Measurements from ENCODE around the gene GPBP1L1. TPM values are rescaled to one million over a fixed set of nuclear protein-coding genes. Genes with fewer than 3 reads are reported as not detected.

GPBP1L1 gene
- total RNA-seq, 1 donor from 2014 or later: 74.9 TPM

- H3K4me3 Mint-ChIP-seq: peak overlapping the region; percentile 97
- peaks cover 35% of the 10 kb centered on the region for H3K4me1 Mint-ChIP-seq
- peaks cover 6% of the 10 kb centered on the region for H3K36me3 Mint-ChIP-seq (ENCODE audit: low read depth)
- TF ChIP-seq, protein P1, sequence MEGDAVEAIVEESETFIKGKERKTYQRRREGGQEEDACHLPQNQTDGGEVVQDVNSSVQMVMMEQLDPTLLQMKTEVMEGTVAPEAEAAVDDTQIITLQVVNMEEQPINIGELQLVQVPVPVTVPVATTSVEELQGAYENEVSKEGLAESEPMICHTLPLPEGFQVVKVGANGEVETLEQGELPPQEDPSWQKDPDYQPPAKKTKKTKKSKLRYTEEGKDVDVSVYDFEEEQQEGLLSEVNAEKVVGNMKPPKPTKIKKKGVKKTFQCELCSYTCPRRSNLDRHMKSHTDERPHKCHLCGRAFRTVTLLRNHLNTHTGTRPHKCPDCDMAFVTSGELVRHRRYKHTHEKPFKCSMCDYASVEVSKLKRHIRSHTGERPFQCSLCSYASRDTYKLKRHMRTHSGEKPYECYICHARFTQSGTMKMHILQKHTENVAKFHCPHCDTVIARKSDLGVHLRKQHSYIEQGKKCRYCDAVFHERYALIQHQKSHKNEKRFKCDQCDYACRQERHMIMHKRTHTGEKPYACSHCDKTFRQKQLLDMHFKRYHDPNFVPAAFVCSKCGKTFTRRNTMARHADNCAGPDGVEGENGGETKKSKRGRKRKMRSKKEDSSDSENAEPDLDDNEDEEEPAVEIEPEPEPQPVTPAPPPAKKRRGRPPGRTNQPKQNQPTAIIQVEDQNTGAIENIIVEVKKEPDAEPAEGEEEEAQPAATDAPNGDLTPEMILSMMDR (conservative IDR thresholded peaks at IDR 0.05): no peak
- peak; percentile 92 for DNase-seq (ENCODE audit: low read depth, low spot score)
- peaks cover 13% of the 10 kb centered on the region for H3K27me3 Mint-ChIP-seq (ENCODE audit: low read depth)
- H3K27ac Mint-ChIP-seq (ENCODE audit: unreplicated experiment): peak overlapping the region; percentile 100
- H3K9me3 Mint-ChIP-seq: no peaks in the 10 kb centered on the region
Observed at GRCh38 chr1:45584351-45585109, 101.8 kb downstream of the GPBP1L1 start.

DNA sequence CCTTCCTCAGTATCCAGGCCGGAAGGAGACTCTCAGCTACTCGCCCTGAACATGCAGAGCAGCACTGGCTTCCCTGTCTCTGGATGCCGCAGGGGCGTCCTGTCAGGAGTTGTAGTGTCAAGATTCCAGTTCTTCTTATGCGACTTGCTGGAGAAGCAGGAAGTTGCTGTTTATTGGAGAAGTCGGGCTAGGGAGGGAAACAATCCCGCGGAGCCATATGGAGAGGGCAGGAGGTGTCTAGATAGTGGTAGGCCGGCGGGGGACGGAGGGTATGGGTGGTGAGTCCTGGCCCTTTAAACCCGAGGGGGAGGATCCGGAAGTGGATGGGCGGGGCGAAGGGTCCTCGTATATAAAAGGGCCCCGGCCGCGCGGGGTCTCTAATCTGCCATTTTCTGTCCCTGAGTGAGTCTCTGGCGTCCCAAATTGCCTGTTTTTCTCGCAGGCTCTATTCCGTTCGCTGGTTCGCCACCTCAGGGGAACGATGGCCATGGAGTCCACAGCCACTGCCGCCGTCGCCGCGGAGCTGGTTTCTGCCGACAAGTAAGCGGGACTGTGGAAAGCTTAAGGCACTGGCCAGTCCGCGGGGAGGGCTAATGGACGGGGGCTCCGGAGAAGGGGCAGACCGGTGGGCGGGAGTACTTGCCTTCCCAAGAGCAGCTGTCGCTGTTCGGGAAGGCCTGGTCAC is 102.5 kb downstream of the GPBP1L1 start, which contains the start of gene NASP:
Gene NASP (plus strand): TSS at position 376 of the 685 bp plus-strand sequence. CDS start 106 bp downstream, at position 482.
- peaks cover 13% of the 10 kb centered on the region for H3K27me3 Mint-ChIP-seq (ENCODE audit: low read depth)
- no peaks in the 10 kb centered on the region for H3K9me3 Mint-ChIP-seq
- peak; percentile 95 for DNase-seq (ENCODE audit: low read depth, low spot score)
- H3K27ac Mint-ChIP-seq (ENCODE audit: unreplicated experiment): peak within 1 kb of the TSS; percentile 100
- TF ChIP-seq, protein P1 (conservative IDR thresholded peaks at IDR 0.05): no peak
- peaks cover 30% of the 10 kb centered on the region for H3K4me1 Mint-ChIP-seq
- peaks cover 6% of the 10 kb centered on the region for H3K36me3 Mint-ChIP-seq (ENCODE audit: low read depth)
- H3K4me3 Mint-ChIP-seq: peak within 1 kb of the TSS; percentile 97

GRCh38 chr1:45583264-45583665 is 103.1 kb downstream of the GPBP1L1 start:
- peak overlapping the region; percentile 100 for H3K27ac Mint-ChIP-seq (ENCODE audit: unreplicated experiment)
- H3K36me3 Mint-ChIP-seq (ENCODE audit: low read depth): peaks cover 6% of the 10 kb centered on the region
- H3K4me3 Mint-ChIP-seq: peak overlapping the region; percentile 97
- DNase-seq (ENCODE audit: low read depth, low spot score): peak; percentile 82
- peaks cover 13% of the 10 kb centered on the region for H3K27me3 Mint-ChIP-seq (ENCODE audit: low read depth)
- TF ChIP-seq, protein P1 (conservative IDR thresholded peaks at IDR 0.05): no peak
- peaks cover 30% of the 10 kb centered on the region for H3K4me1 Mint-ChIP-seq
- no peaks in the 10 kb centered on the region for H3K9me3 Mint-ChIP-seq

Other genes starting within 250 kb of the GPBP1L1 start
- 1.8 and 1.9 TPM in 2 replicates for gene TESK2, start 195.4 kb downstream of the GPBP1L1 start, total RNA-seq
- 2.6 and 2.9 TPM in 2 replicates for gene CCDC163, start 186.5 kb downstream of the GPBP1L1 start, total RNA-seq
- 9.7 and 12.5 TPM in 2 replicates for gene MMACHC, start 186.2 kb downstream of the GPBP1L1 start, total RNA-seq
- 317 and 334 TPM in 2 replicates for gene PRDX1, start 164.6 kb downstream of the GPBP1L1 start, total RNA-seq
- 185 and 192 TPM in 2 replicates for gene AKR1A1, start 135.7 kb downstream of the GPBP1L1 start, total RNA-seq
- gene NASP, start 102.5 kb downstream of the GPBP1L1 start, total RNA-seq: 455 and 466 TPM in 2 replicates
- gene CCDC17, start 62.5 kb downstream of the GPBP1L1 start, total RNA-seq: 1.9 and 2.4 TPM in 2 replicates
- 25.7 and 29.6 TPM in 2 replicates for gene TMEM69, start 1.6 kb upstream of the GPBP1L1 start, total RNA-seq
- gene IPP, start 64.1 kb upstream of the GPBP1L1 start, total RNA-seq: 16.8 and 18.8 TPM in 2 replicates
- 45.2 and 47.6 TPM in 2 replicates for gene MAST2, start 117.1 kb upstream of the GPBP1L1 start, total RNA-seq

Data from neural crest cell (in vitro differentiated cells).